ENCODE results near the gene CTDP1. TPM values are rescaled to one million over a fixed set of nuclear protein-coding genes. Genes with fewer than 3 reads are reported as not detected.

Gene CTDP1
- total RNA-seq, 1 experiment from 2014 or later = 16.1 TPM

GRCh38 chr18:79766308-79766707 is 86.7 kb downstream of the CTDP1 start:
- Mint-ChIP-seq H3K4me1 (ENCODE audit: low read depth, unreplicated experiment) (no peaks in the 10 kb centered on the region), H3K27ac (ENCODE audit: unreplicated experiment) (no peak overlapping the region), H3K36me3 (ENCODE audit: insufficient read depth, unreplicated experiment) (no peaks in the 10 kb centered on the region), H3K9me3 (ENCODE audit: unreplicated experiment) (peaks cover 9% of the 10 kb centered on the region), H3K4me3 (ENCODE audit: unreplicated experiment) (no peak overlapping the region), H3K27me3 (ENCODE audit: insufficient read depth, unreplicated experiment) (peaks cover 2% of the 10 kb centered on the region)
- Histone ChIP-seq H3K4me1 (no peaks in the 10 kb centered on the region), H3K27me3 (replicated peaks; ENCODE audit: control insufficient read depth, insufficient read depth, low read length) (no peaks in the 10 kb centered on the region), H3K9me3 (no peaks in the 10 kb centered on the region), H3K4me3 (ENCODE audit: low read depth, low read length) (no peak overlapping the region), H3K36me3 (ENCODE audit: control insufficient read depth, insufficient read depth, low read length) (no peaks in the 10 kb centered on the region)
- intact Hi-C loops (cut with micrococcal nuclease; ENCODE audit: unreplicated experiment) = no loop called here
- CTCF ChIA-PET = no interaction called here
- POLR2A ChIA-PET = no interaction called here
- no TSS peak for BruUV-seq (replicated peaks)
- DNase-seq = no peak
- TF ChIP-seq, protein P1, sequence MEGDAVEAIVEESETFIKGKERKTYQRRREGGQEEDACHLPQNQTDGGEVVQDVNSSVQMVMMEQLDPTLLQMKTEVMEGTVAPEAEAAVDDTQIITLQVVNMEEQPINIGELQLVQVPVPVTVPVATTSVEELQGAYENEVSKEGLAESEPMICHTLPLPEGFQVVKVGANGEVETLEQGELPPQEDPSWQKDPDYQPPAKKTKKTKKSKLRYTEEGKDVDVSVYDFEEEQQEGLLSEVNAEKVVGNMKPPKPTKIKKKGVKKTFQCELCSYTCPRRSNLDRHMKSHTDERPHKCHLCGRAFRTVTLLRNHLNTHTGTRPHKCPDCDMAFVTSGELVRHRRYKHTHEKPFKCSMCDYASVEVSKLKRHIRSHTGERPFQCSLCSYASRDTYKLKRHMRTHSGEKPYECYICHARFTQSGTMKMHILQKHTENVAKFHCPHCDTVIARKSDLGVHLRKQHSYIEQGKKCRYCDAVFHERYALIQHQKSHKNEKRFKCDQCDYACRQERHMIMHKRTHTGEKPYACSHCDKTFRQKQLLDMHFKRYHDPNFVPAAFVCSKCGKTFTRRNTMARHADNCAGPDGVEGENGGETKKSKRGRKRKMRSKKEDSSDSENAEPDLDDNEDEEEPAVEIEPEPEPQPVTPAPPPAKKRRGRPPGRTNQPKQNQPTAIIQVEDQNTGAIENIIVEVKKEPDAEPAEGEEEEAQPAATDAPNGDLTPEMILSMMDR (IDR thresholded peaks at IDR 0.05; ENCODE audit: insufficient read depth in 1 of 2, low read depth in 1 of 2, low read length in 1 of 2, severe bottlenecking in 1 of 2, unreplicated experiment in 1 of 2) = no peak

DNA sequence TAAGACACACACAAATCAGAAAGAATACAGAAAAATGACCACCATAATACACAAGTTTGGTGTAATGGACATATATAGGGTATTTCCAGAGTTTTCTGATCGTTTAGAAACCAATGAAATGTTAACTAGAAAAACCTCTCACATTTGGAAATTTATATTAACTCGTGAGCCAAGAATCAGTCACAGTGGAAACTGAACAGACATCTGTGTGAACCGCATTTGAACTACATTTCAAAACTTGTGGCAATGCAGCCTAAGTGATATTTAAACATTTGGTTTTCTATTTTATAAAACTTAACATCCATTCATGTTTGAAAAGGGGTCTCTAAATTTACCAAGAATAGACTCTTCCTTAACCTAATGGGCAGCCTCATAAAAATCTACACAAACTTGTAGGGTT is 89.1 kb downstream of the CTDP1 start:
- no TSS peak for BruUV-seq (replicated peaks)
- no peaks in the 10 kb centered on the region for H3K4me1 ChIP-seq
- peaks cover 9% of the 10 kb centered on the region for H3K27me3 Mint-ChIP-seq (ENCODE audit: insufficient read depth, unreplicated experiment)
- intact Hi-C loops (cut with micrococcal nuclease; ENCODE audit: unreplicated experiment) = no loop called here
- ChIA-PET POLR2A (no interaction called here), CTCF (no interaction called here)
- H3K9me3 Mint-ChIP-seq (ENCODE audit: unreplicated experiment) = peaks cover 9% of the 10 kb centered on the region
- H3K36me3 Mint-ChIP-seq (ENCODE audit: insufficient read depth, unreplicated experiment) = no peaks in the 10 kb centered on the region
- DNase-seq = no peak
- no peaks in the 10 kb centered on the region for H3K4me1 Mint-ChIP-seq (ENCODE audit: low read depth, unreplicated experiment)
- no peaks in the 10 kb centered on the region for H3K9me3 ChIP-seq
- H3K4me3 ChIP-seq (ENCODE audit: low read depth, low read length) = no peak overlapping the region
- TF ChIP-seq, protein P1 (IDR thresholded peaks at IDR 0.05; ENCODE audit: insufficient read depth in 1 of 2, low read depth in 1 of 2, low read length in 1 of 2, severe bottlenecking in 1 of 2, unreplicated experiment in 1 of 2) = no peak
- no peak overlapping the region for H3K4me3 Mint-ChIP-seq (ENCODE audit: unreplicated experiment)
- H3K36me3 ChIP-seq (ENCODE audit: control insufficient read depth, insufficient read depth, low read length) = no peaks in the 10 kb centered on the region
- H3K27me3 ChIP-seq (replicated peaks; ENCODE audit: control insufficient read depth, insufficient read depth, low read length) = no peaks in the 10 kb centered on the region
- no peak overlapping the region for H3K27ac Mint-ChIP-seq (ENCODE audit: unreplicated experiment)

DNA sequence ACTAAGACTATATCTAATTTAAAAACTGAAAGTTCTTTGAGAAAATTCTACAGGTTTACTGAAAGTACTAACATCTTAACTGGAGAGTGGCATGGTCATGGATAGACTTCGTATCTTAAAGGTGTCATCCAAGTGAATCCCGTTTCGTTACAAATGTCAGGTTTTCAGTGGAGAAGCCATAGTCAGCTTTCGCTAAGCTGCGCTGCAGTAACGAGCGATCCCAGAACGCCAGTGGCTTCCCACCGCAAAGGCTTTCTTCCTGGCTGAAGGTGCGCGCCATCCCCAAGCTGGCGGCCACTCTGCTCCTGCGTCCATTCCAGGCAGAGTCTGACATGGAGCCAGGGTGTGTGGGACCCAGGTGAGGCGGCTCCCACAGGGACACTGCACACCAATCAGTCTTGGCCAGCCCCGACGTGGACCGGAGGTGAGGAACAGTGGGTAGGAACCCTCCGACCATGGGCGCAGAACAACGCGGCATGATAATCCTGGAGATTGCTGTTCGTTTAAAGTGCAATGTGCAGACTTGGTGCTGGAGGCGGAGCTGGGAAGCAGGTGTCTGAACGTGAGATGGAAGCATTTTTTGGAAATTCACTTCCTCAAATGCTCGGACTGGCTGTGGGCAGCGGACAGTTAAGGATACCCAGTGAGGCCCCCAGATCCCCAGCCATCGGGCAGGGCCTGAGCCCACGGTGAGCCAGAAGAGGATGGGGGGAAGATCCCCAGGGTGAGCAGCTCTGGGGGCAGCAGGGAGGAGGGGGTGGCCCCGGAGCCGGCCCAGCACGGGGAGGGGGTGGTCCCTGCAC is 90.3 kb downstream of the CTDP1 start:
- ChIA-PET POLR2A (no interaction called here), CTCF (no interaction called here)
- no peak for DNase-seq
- H3K4me1 ChIP-seq = no peaks in the 10 kb centered on the region
- intact Hi-C loops (cut with micrococcal nuclease; ENCODE audit: unreplicated experiment) = no loop called here
- H3K36me3 ChIP-seq (ENCODE audit: control insufficient read depth, insufficient read depth, low read length) = no peaks in the 10 kb centered on the region
- H3K27me3 ChIP-seq (replicated peaks; ENCODE audit: control insufficient read depth, insufficient read depth, low read length) = no peaks in the 10 kb centered on the region
- no peaks in the 10 kb centered on the region for H3K4me1 Mint-ChIP-seq (ENCODE audit: low read depth, unreplicated experiment)
- H3K9me3 Mint-ChIP-seq (ENCODE audit: unreplicated experiment) = peaks cover 9% of the 10 kb centered on the region
- H3K27ac Mint-ChIP-seq (ENCODE audit: unreplicated experiment) = no peak overlapping the region
- BruUV-seq (replicated peaks) = no TSS peak
- TF ChIP-seq, protein P1 (IDR thresholded peaks at IDR 0.05; ENCODE audit: insufficient read depth in 1 of 2, low read depth in 1 of 2, low read length in 1 of 2, severe bottlenecking in 1 of 2, unreplicated experiment in 1 of 2) = no peak
- peaks cover 9% of the 10 kb centered on the region for H3K27me3 Mint-ChIP-seq (ENCODE audit: insufficient read depth, unreplicated experiment)
- no peaks in the 10 kb centered on the region for H3K36me3 Mint-ChIP-seq (ENCODE audit: insufficient read depth, unreplicated experiment)
- H3K4me3 ChIP-seq (ENCODE audit: low read depth, low read length) = no peak overlapping the region
- no peak overlapping the region for H3K4me3 Mint-ChIP-seq (ENCODE audit: unreplicated experiment)
- H3K9me3 ChIP-seq = no peaks in the 10 kb centered on the region
